Muscle of arm (tissue), 12 donors: ENCODE data around the gene GPS1. TPM values are rescaled to one million over a fixed set of nuclear protein-coding genes. Genes with fewer than 3 reads are reported as not detected.

Source experiments
- DNase-seq: peaks from one replicate; pipeline ENCODE4 v3.0.0-alpha.2; 2013
- polyA plus RNA-seq, 12 donors: library from polyadenylated mRNA; unstranded; fragments of 120-200 nt; gene quantifications; one replicate each; pipeline ENCODE4 v1.2.1, GENCODE V29; 2013; ENCODE audit not compliant: insufficient read length in 12 of 12

Gene GPS1
- polyA plus RNA-seq, 12 donors = 55.7 to 91.1 (median 62.2) TPM; not detected in 1

GRCh38 chr17:82076018-82076784 is 24.5 kb downstream of the GPS1 start:
- no peak for DNase-seq

GRCh38 chr17:82076785-82077591 is 25.3 kb downstream of the GPS1 start:
- no peak for DNase-seq

GRCh38 chr17:82077617-82078358 is 26.1 kb downstream of the GPS1 start:
- peak; percentile 66 for DNase-seq

GRCh38 chr17:82078433-82078832 is 26.7 kb downstream of the GPS1 start:
- DNase-seq = no peak

GRCh38 chr17:82079001-82079677 is 27.4 kb downstream of the GPS1 start:
- DNase-seq = no peak

GRCh38 chr17:82080048-82080788 is 28.5 kb downstream of the GPS1 start:
- DNase-seq = no peak

- DNase-seq = no peak
Measured at GRCh38 chr17:82080789-82081464, 29.2 kb downstream of the GPS1 start.

GRCh38 chr17:82081546-82081945 is 29.8 kb downstream of the GPS1 start:
- DNase-seq = no peak

- no peak for DNase-seq
Measured at GRCh38 chr17:82081966-82082365, 30.3 kb downstream of the GPS1 start.

GRCh38 chr17:82082456-82082855 is 30.8 kb downstream of the GPS1 start:
- no peak for DNase-seq

- no peak for DNase-seq
Measured at GRCh38 chr17:82083009-82083408, 31.3 kb downstream of the GPS1 start.

GRCh38 chr17:82083533-82084359 is 32.0 kb downstream of the GPS1 start:
- no peak for DNase-seq

GRCh38 chr17:82084373-82085030 is 32.8 kb downstream of the GPS1 start:
- DNase-seq = no peak

GRCh38 chr17:82085031-82085861 is 33.5 kb downstream of the GPS1 start:
- no peak for DNase-seq

GRCh38 chr17:82085931-82086764 is 34.5 kb downstream of the GPS1 start:
- DNase-seq = no peak

GRCh38 chr17:82086941-82087906 is 35.5 kb downstream of the GPS1 start:
- no peak for DNase-seq
